Esophagus muscularis mucosa (tissue), 4 donors: ENCODE measurements around the gene D2HGDH.
"Not testable (repeated sequence)": the region's sequence is repeated elsewhere in the genome, so short reads cannot be mapped to it uniquely, and the experiment has no call there.

Source experiments
- CTCF ChIP-seq, 3 experiments: fragments of 200-600 bp in 2 of 3; fragments of 450-650 bp in 1 of 3; sonication (generic) in 2 of 3; IDR thresholded peaks; one replicate each; pipeline ENCODE4 v1.5.1; 2017 to 2019; ENCODE audit warnings: antibody characterized with exemption in 3 of 3, mild to moderate bottlenecking in 2 of 3, moderate library complexity in 1 of 3
- EP300 ChIP-seq: sonication (generic); formaldehyde crosslinking; IDR thresholded peaks from one replicate; pipeline ENCODE4 v1.6.1; 2017; ENCODE audit warnings: antibody characterized with exemption
- POLR2AphosphoS5 ChIP-seq, 2 donors: sonication (generic); formaldehyde crosslinking; IDR thresholded peaks; one replicate each; pipeline ENCODE4 v1.6.1; 2017; ENCODE audit warnings: antibody characterized with exemption in 2 of 2

GRCh38 chr2:241791385-241791784 is 57.0 kb downstream of the D2HGDH start:
- not testable (repeated sequence) for TF ChIP-seq CTCF (IDR thresholded peaks at IDR 0.05); EP300; POLR2AphosphoS5 (IDR thresholded peaks at IDR 0.05)
